A549 treated with ZK216348 at 1 μM for 4 hours (cell line): ENCODE measurements around the gene PPOX. TPM values are rescaled to one million over a fixed set of nuclear protein-coding genes. Genes with fewer than 3 reads are reported as not detected.

Source experiments
- total RNA-seq: library from RNA; stranded (reverse); fragments of 200-300 nt; extraction: Qiagen RNA extraction; gene quantifications from 5 replicates; pipeline ENCODE4 v1.2.3, GENCODE V29; 2022; ENCODE audit warnings: low read depth

The PPOX gene
- 10.7 to 19.4 TPM (median 16.6 TPM) in 5 replicates for total RNA-seq

GRCh38 chr1:161165742-161166668, at the start of gene PPOX:
Gene PPOX, plus strand, starts transcription at chr1:161166426. Its CDS starts 422 bp downstream, at chr1:161166848.

GRCh38 chr1:161117759-161118581, 48.3 kb upstream of the PPOX start, which contains the start of the genes NIT1 and PFDN2:
Gene NIT1, plus strand, starts transcription at chr1:161118105. Its CDS starts 72 bp downstream, at chr1:161118177.
Gene PFDN2, minus strand, starts transcription at chr1:161118037. Its CDS starts 11 bp downstream, at chr1:161118026.

GRCh38 chr1:161132410-161133219, 33.6 kb upstream of the PPOX start, which contains the start of gene DEDD:
Gene DEDD, minus strand, starts transcription at chr1:161132667. Its CDS starts 8,205 bp downstream, at chr1:161124462.

GRCh38 chr1:161153682-161154337, 12.4 kb upstream of the PPOX start, which contains the start of gene UFC1:
Gene UFC1, plus strand, starts transcription at chr1:161153978. Its CDS starts 20 bp downstream, at chr1:161153998.

DNA sequence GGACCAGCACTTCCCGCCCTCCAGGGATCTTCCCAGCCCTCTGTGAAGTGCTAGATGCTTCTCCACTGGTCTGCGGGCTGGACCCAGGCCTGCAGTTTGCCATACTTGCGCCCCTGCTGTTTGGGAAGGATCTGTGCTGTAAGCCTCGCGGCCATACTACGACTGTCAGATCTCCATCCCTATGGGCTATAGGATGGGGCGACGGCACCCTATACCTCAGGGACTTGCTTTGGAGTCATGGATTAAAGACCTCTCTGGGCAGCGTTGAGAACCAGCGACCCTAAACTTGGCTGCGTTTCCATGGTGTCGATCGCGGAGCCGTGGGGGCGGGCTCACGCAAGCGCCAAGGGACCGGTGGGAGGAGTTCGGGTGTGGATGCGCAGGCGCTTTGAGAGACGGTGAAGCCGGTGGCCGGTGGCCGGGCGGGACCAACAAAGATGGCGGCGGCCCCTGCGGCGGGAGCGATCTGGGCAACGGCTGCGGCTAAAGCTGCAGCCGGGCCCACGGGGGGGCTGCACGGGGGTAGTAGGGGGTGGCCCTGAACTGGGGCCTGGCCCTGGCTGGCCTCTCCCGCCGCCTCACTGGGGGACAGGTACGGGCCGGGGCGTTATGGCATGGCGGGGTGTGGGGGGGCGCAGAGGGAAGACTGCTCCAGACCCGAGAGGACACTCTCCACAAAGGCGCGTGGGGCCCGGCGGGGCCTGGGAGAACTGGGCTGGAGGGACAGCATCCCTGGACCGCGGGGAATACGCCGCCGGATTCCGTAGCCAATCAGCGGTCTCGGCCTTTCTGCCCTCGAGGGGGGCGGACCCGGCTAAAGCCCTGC, 6.9 kb upstream of the PPOX start, which contains the start of gene USP21:
USP21 (plus strand) TSS at position 414 of the 826 bp plus-strand sequence. CDS start 1,141 bp downstream, outside the sequence.

GRCh38 chr1:161177112-161177935, 11.1 kb downstream of the PPOX start, which contains the start of gene B4GALT3:
Gene B4GALT3, minus strand, starts transcription at chr1:161177507. Its CDS starts 1,447 bp downstream, at chr1:161176060.

GRCh38 chr1:161198897-161199431, 32.7 kb downstream of the PPOX start, which contains the start of gene ADAMTS4:
Gene ADAMTS4, minus strand, starts transcription at chr1:161199054. Its CDS starts 427 bp downstream, at chr1:161198627.

DNA sequence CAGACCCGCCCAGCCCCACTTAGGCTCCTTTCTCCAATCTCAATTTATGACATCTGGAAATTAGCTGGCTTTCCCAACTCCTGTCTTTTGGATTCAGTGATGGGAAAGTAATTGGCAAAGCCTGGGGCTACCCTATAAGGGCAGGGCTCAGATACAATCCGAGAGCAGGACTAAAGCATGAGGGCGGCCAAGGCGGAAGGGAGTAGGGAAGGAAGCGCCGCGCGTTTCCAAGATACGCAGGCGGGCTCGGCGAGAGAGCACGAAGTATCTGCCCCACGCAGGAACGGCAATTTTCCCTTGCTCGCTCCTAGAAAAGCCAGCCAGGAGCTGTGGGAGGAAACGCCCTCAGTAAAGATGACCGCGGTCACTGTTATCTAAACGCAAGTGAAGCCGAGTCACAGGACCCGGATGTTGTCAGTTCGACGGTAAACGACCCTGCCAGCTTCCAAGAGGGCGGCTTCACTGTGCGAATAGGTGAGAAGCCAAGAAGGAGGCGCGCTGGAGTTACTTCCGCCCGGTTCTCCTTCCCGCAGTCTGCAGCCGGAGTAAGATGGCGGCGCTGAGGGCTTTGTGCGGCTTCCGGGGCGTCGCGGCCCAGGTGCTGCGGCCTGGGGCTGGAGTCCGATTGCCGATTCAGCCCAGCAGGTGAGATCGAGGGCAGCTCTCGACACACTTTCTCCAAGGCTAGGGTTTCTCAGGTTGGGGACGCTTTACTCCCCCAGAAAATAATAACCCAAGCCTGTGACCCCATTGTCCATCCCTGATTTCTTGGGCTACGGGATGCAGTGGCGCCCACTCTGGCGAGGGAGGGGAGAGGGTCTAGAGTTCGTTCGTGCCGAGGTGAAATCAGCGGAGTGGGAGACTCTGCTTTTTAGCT, 35.8 kb downstream of the PPOX start, which contains the start of gene NDUFS2:
NDUFS2 (plus strand) TSS at position 532 of the 877 bp plus-strand sequence; CDS start at position 551, 19 bp downstream.

DNA sequence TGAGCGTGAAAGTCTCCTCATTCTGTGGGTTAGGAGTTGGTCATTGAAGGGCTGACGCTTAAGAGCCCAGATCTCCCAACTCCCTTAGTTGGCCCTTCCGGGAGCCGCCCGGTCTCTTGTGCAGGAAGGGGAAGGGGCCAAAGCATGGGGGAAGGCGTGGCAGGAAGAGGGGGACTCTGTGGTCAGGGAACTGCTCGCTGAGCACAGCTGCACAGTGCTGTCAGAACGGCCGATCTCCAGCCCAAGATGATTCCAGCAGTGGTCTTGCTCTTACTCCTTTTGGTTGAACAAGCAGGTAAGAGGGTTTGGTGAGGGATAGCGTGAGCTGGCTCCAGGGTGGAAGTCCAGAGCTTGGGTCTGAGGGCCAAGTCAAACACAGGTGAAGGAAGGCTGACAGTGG, 48.9 kb downstream of the PPOX start, which contains the start of gene FCER1G:
FCER1G (plus strand) TSS at position 220 of the 400 bp plus-strand sequence; CDS start at position 247, 27 bp downstream.

Other genes with a start within 250 kb of the PPOX start
- gene ITLN2, start 211.6 kb upstream of the PPOX start, total RNA-seq: 0.14 to 1.1 TPM (median 0.36 TPM) in 5 replicates
- 43.1 to 66.6 TPM (median 47.2 TPM) in 5 replicates for gene F11R, start 145.3 kb upstream of the PPOX start, total RNA-seq
- gene TSTD1, start 127.5 kb upstream of the PPOX start, total RNA-seq: 0.49 to 0.78 TPM (median 0.67 TPM) in 4 of 5 replicates, not detected in the other
- 45.3 to 50.5 TPM (median 49.9 TPM) in 5 replicates for gene USF1, start 120.4 kb upstream of the PPOX start, total RNA-seq
- 0.06 to 0.19 TPM (median 0.08 TPM) in 5 replicates for gene ARHGAP30, start 96.5 kb upstream of the PPOX start, total RNA-seq
- gene NECTIN4, start 76.9 kb upstream of the PPOX start, total RNA-seq: 0.81 to 2.9 TPM (median 2.0 TPM) in 5 replicates
- gene KLHDC9, start 68.1 kb upstream of the PPOX start, total RNA-seq: 1.1 to 2.2 TPM (median 2.0 TPM) in 5 replicates
- 106 to 128 TPM (median 117 TPM) in 5 replicates for gene PFDN2, start 48.4 kb upstream of the PPOX start, total RNA-seq
- gene NIT1, start 48.3 kb upstream of the PPOX start, total RNA-seq: 23.3 to 38.9 TPM (median 30.2 TPM) in 5 replicates
- gene DEDD, start 33.8 kb upstream of the PPOX start, total RNA-seq: 24.5 to 35.9 TPM (median 32.3 TPM) in 5 replicates
- 85.4 to 154 TPM (median 93.0 TPM) in 5 replicates for gene UFC1, start 12.4 kb upstream of the PPOX start, total RNA-seq
- 15.0 to 24.1 TPM (median 20.5 TPM) in 5 replicates for gene USP21, start 6.9 kb upstream of the PPOX start, total RNA-seq
- 18.3 to 28.9 TPM (median 25.6 TPM) in 5 replicates for gene B4GALT3, start 11.1 kb downstream of the PPOX start, total RNA-seq
- 0.02 TPM in 1 of 5 replicates, not detected in the others for gene ADAMTS4, start 32.6 kb downstream of the PPOX start, total RNA-seq
- gene NDUFS2, start 35.9 kb downstream of the PPOX start, total RNA-seq: 79.0 to 87.4 TPM (median 84.3 TPM) in 5 replicates
- 0.70 TPM in 1 of 5 replicates, not detected in the others for gene FCER1G, start 48.9 kb downstream of the PPOX start, total RNA-seq
- not detected in 5 replicates for gene APOA2, start 57.2 kb downstream of the PPOX start, total RNA-seq
- 9.5 to 12.8 TPM (median 11.3 TPM) in 5 replicates for gene TOMM40L, start 59.6 kb downstream of the PPOX start, total RNA-seq
- gene NR1I3, start 71.8 kb downstream of the PPOX start, total RNA-seq: not detected in 5 replicates
- 0.11 TPM in 1 of 5 replicates, not detected in the others for gene PCP4L1, start 92.3 kb downstream of the PPOX start, total RNA-seq
- gene MPZ, start 143.5 kb downstream of the PPOX start, total RNA-seq: 0.21 to 0.57 TPM (median 0.45 TPM) in 4 of 5 replicates, not detected in the other
- gene SDHC, start 148.0 kb downstream of the PPOX start, total RNA-seq: 236 to 252 TPM (median 244 TPM) in 5 replicates
- 0.33 to 0.60 TPM (median 0.49 TPM) in 3 of 5 replicates, not detected in the others for gene CFAP126, start 201.4 kb downstream of the PPOX start, total RNA-seq